CD4-positive, alpha-beta T cell treated with Interferon gamma for 1 hour (primary cell): Measurements from ENCODE around the gene IL1R1.
A peak's percentile ranks its signal among the peaks of the same experiment; 100 is the strongest.
"Not testable (repeated sequence)": the region's sequence is repeated elsewhere in the genome, so short reads cannot be mapped to it uniquely, and the experiment has no call there.

Source experiments
- DNase-seq: peaks from one replicate; pipeline ENCODE4 v3.0.0-alpha.2; 2020

The IL1R1 gene

DNA sequence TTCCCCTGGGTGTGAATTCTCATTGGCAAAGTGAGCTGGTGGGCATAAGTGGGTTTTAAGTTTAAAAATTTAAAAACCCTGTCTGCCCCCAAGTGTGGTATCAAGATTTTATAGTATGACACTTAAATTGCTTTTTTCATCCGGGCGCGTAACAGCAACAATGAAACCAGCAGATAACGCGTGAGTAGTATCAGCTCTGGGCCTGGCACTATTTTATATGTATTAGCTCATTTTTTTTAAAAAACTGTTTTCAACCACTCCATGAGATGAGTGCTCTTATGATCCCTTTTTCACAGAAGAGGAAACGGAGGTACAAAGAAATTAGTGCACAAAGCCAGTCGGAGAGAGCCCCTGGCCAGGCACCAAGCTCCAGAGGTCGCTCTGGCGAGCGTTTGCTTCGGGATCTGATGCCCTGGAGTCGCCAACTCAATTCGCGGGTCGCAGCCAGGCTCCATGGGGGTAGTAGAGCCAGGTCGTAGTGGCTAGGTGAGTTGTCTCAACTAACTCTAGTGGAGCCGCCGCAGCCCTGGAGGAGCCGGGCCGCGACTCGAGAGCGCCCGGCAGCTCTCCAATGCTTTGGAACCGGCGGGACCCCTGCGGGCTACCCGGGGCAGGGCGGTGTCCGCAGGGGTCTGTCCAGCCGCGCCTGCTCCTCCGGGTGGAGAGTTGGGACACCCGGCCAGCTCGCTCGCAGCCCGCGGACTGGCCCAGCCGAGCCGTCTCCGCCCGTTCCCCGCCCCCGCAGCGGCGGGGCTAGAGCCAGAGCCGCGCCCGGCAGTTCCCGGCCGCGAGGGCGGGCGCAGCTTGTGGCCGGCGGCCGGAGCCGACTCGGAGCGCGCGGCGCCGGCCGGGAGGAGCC, at the start of gene IL1R1:
Gene IL1R1 (plus strand): TSS at position 777 of the 859 bp plus-strand sequence. CDS start 14,979 bp downstream, outside the sequence.
- DNase-seq, result peak; percentile 7

DNA sequence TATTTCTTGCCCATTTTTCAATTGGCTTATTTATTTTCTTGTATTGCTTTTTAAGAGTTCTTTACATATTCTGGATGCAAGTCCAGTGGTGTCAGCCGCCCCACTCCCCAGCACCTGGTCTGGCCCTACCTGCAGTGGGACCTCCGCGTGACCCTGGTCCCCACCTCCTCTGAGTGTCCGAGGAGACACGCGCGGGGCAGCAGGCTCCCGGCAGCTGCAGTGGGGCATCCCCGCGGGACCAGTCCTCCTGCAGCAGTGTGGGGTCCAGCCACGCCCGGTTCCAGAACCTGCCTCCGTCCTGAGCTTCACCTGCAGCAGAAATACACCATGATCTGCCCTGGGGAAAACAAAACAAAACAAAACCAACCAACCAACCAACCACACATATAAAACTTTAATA, 48.9 kb upstream of the IL1R1 start:
- DNase-seq, result no peak

DNA sequence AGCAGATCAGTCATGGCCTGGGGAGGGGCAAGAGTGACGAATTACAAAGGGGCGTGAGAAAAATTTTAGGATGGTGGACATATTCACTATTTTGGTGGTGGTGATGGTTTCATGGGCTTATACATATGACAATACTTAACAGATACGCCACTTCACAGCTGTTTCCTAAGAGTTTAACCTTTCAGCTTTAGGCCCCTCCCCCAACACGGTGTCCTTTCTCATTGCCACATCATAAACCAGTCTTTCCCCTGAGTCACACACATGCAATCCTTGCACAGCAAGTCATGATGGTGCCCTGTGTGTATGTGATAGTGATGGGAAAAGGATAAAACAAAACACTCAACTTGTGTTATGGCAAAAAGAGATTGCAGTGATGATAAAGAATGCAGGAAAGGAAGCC, 47.6 kb upstream of the IL1R1 start:
- peak; percentile 43 for DNase-seq

GRCh38 chr2:102096103-102096502, 46.4 kb upstream of the IL1R1 start:
- no peak for DNase-seq

GRCh38 chr2:102098756-102099155, 43.8 kb upstream of the IL1R1 start:
- no peak for DNase-seq

GRCh38 chr2:102099536-102100298, 42.8 kb upstream of the IL1R1 start:
- no peak for DNase-seq

GRCh38 chr2:102100371-102101096, 42.0 kb upstream of the IL1R1 start:
- no peak for DNase-seq

GRCh38 chr2:102101097-102101848, 41.3 kb upstream of the IL1R1 start:
- no peak for DNase-seq

- no peak for DNase-seq
Measured at GRCh38 chr2:102101849-102102635, 40.5 kb upstream of the IL1R1 start.

GRCh38 chr2:102102636-102102948, 40.0 kb upstream of the IL1R1 start:
- not testable (repeated sequence) for DNase-seq

DNA sequence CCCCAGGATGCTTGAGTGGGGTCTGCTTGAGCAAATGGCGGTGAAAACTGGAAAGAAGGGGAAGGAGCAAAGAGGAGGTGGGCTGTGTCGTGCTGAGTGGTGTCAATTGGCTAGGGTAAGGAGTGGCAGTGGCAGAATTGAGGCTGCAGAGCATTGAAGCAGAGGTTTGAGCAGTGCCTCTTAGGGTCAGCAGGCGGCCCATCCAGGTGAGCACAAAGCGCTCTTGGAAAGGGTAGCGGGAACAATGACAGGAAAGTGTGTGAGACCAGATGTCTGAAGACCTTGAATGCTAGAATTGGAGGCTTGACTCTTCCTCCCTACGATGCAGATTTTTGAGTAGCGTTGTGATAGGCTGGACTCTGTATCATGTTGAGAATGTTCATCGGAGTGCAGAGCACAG, 39.3 kb upstream of the IL1R1 start:
- DNase-seq, result no peak

- peak; percentile 53 for DNase-seq
Measured at GRCh38 chr2:102103992-102104871, 38.3 kb upstream of the IL1R1 start.

DNA sequence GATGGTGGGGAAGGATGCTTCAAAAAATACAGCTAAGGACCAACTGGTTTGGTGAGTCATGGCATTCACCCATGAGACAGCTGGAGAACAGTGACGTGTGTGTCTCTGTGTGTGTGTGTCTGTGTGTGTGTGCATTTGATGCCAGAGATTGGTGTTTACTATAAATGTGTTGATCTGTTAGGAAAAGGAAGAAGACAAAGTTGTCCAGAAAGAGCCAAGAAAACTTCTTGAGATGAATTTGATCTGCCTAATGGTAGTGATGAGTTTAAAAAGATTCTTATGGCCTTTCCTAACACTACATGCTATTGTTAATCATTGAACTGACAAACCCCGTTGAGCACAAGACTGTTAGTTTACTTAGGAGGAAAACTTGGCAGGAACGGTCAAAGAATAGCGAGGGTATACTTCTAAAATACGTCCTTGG, 36.4 kb upstream of the IL1R1 start:
- no peak for DNase-seq

GRCh38 chr2:102106813-102107740, 35.5 kb upstream of the IL1R1 start:
- not testable (repeated sequence) for DNase-seq

DNA sequence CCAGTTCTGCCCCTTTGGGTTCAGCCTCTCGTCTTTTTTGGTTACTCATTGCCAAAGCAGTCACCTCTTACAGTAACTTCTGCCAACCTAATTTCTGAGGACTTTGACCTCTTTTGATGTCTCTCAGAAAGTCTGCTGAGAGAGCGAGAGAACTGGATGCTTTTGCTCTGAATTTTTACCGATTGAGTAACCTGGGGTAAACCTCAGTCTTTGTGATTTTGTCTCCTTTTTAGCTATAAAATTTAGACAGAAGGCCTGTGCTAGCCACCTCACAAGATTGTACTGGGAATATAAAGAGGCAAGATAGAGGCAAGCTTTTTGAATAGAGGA, 34.8 kb upstream of the IL1R1 start:
- DNase-seq, result no peak

DNA sequence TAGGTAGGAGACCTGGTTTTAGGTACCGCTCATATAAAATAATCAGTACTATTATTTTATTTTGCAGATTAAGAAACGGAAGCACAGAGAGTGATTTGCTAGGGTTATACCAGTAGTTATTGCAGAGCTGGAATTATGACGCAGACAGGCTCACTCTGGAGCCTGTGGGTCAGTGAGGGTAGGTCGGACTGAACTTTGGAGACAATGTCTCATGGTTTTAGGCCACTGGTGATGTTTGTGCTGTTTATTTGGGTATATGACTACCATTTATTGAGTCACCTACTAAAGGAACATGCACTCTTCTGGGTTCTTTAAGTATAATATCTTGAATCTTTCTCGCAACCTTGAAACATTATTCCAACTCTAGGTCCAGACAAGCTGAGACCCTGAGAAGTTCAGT, 33.5 kb upstream of the IL1R1 start:
- no peak for DNase-seq

- no peak for DNase-seq
Measured at GRCh38 chr2:102110171-102110570, 32.4 kb upstream of the IL1R1 start.

DNA sequence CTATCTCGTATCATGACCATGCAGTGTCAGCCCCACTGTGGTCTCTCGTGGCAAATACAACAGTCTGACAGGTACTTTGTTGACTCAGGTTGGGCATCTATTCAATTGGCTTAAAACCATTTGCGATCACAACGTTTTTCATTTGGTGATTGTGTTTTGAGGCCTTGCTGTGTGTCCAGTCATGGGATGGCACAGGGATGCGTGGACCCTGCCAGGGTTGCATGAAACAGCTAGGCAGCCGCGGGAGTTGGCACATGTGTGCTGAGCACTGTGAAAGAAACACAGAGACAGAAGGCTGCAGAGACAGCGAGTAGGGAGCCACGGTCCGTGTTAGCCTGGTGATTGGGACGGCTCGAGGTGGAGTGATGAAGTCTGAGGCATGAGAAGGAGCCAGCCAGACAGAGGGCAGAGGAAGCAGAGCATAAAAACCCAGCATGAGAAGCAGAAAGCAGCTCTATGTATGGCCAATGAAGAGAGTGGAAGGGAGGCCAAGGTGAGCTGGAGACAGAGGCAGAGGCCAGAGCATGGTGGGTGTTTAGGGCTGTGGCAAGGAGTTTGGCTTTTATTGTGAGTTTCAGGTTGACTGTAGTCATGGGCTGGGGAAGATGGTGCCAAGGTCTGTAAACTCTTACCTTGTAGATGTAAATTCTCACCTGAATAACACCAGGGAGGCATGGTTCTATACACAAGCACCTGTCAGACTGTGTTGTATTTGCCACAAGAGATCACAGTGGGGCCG, 31.8 kb upstream of the IL1R1 start:
- DNase-seq, result no peak

DNA sequence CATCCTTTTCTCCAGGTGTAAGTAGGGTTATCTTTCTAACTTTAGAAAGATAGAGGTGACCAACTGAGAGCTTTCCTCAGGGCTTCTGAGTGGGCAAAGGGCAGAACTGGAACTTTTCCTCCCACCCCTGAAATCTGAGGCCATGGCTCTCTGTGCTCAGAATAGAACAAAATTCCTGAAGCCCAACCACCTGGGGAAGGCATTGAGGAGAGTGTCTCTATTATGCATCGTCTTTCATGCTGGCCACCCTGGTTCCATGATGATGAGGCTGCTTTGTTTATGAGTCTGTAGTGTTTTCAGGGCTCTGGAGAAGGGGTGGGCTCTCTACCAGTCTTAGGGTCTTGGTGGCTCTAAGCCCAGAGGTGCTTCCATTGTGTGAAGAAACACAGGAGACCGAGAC, 30.7 kb upstream of the IL1R1 start:
- no peak for DNase-seq
